Activated CD4-positive, CD25-positive, alpha-beta regulatory T cell treated with anti-CD3 and anti-CD28 coated beads, Interleukin-2, amount 50 U/mL, for 24 hours (primary cell): ENCODE measurements around the gene NARS2.
"Not testable (repeated sequence)": the region's sequence is repeated elsewhere in the genome, so short reads cannot be mapped to it uniquely, and the experiment has no call there.

Experiments
- ATAC-seq, 2 donors: fragments of 150-1000 bp; cut with Tn5 transposase; one replicate each; pipeline ENCODE4 v1.10.0; 2021; ENCODE audit warnings: mild to moderate bottlenecking in 1 of 2, moderate library complexity in 1 of 2

NARS2 gene

DNA sequence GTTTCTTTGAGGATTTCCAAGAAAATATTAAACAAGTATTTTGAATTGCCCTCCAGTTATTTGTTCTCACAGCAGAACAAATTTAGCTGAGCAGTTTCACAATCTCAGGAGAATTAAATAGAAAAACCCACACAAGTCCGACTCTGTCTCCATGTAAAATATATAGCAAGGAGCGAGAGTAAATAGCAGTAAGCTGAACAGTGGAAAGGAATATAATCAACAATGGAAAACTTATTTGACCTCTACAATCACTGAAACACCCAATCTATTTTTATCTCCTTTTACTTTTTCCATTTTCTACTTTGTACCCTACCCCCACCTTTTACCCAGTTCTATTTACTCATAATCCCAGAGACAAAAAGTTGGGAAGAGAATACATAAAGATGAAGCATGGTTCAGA is 34.4 kb downstream of the NARS2 start:
- no peak for ATAC-seq

DNA sequence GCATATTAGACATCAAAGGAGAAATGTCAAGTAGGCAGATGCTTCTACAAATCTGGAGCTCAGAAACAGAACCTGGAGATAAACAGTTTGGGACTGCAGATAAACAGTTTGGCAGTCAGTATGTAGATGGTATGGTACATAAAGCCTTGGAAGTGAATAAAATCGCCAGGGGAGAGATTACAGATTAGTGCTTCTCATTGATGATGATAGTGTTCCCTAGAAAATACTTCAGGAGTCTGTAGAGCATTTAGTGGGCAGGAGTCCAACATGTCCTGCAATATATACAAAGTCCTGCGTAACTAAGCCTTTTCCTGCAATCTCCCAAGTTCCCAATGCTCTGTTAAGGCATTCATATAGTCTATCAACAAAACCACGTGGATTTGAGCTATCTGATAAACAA is 35.2 kb downstream of the NARS2 start:
- no peak for ATAC-seq

DNA sequence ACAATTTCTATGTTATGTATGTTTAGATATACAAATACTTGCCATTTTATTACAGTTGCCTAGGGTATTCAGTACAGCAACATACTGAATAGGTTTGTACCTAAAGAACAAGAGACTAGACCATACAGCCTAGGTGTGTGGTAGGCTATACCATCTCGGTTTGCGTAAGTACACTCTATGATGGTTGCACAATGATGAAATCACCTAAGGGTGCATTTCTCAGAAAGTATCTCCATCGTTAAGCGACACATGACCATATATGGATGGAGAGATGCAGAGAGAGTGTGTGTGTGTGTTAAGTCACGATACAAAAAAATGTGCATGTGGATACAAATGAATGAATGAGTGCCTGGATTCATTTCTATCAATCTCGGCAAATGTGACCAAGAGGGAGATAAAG is 37.7 kb downstream of the NARS2 start:
- ATAC-seq: no peak

DNA sequence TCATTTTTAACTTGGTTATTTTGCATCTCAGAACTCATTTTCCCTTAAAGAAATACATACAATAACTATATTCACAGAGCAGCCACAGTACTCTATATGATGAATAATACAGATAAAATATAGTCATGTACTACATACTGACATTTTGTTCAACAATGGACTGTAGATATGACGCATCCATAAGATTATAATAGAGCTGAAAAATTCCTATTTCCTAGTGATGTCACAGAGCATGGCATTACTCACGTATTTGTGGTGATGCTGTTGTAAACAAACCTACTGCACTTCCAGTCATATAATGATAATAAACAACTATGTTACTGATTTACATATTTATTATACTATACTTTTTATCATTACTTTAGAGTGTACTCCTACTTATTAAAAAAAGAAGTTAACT is 38.7 kb downstream of the NARS2 start:
- ATAC-seq: no peak

GRCh38 chr11:78535027-78535426 is 39.6 kb downstream of the NARS2 start:
- peak; percentile 72 to 81 for ATAC-seq

GRCh38 chr11:78533399-78533798 is 41.3 kb downstream of the NARS2 start:
- ATAC-seq: no peak

- ATAC-seq: no peak
Measured at GRCh38 chr11:78532991-78533390, 41.7 kb downstream of the NARS2 start.

GRCh38 chr11:78526497-78527146 is 48.0 kb downstream of the NARS2 start:
- no peak for ATAC-seq

DNA sequence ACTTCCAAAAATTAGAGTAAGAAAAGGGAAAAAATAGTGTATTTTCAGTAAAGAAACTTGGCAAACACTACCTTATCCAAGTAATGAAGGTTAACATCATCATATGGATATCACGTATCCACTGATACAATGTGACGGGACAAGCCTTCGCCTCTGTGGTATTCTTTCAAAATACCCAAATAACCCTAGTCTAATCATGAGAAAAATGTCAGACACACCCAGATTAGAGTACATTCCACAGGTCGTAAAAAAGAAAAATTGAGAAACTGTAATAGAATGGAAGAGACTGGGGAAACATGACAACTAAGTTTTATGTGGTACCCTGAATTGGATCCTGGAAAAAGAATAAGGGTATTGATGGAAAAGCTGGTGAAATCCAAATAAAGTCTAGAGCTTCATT is 48.9 kb downstream of the NARS2 start:
- no peak for ATAC-seq

GRCh38 chr11:78520230-78520629 is 54.4 kb downstream of the NARS2 start:
- ATAC-seq: no peak

DNA sequence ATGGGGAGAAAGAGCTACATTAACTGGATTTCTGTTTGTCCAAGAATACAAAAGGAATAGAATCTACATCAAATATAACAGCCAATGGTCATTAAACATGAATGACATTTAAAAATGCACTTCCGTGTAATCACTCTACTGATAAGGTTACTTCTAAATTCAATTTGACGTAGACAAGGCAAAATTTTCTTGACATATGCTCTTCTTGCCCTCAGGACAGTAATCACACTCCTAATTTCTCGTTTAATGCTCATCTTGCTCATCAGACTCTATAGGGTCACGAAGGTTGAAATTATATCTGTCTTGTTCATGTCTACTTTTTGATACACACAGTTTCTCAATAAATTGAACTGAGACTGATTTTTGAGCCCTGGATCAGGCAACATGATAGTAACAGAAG is 58.4 kb downstream of the NARS2 start:
- ATAC-seq: no peak

DNA sequence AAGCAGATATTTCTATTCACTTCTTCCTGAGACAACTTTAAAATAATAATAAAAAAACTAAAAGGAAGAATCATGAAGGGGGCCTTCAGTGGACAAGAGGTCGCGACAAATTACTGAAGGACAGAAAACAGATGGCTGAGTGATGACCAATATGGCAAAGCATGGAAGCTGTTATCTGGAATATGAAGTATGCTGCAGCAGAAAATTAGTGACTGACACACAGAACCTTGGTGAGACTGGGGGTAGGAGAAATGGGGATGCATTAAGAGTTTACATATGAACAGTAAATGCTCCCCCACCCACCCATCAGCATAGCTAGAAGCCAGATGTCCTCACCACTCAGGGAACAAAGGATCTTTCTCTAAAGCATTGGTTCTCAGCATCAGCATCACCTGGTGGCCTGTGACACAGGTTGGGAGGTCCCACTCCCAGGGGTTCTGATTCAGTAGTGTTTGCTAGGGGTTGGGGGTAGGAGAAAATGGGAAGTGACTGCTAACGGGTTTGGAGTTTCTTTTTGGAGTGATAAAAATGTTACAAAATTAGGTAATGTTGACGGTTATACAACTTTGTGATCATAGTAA is 59.7 kb downstream of the NARS2 start:
- no peak for ATAC-seq

GRCh38 chr11:78513085-78513484 is 61.6 kb downstream of the NARS2 start:
- ATAC-seq: not testable (repeated sequence)

GRCh38 chr11:78510597-78510996 is 64.1 kb downstream of the NARS2 start:
- no peak for ATAC-seq

DNA sequence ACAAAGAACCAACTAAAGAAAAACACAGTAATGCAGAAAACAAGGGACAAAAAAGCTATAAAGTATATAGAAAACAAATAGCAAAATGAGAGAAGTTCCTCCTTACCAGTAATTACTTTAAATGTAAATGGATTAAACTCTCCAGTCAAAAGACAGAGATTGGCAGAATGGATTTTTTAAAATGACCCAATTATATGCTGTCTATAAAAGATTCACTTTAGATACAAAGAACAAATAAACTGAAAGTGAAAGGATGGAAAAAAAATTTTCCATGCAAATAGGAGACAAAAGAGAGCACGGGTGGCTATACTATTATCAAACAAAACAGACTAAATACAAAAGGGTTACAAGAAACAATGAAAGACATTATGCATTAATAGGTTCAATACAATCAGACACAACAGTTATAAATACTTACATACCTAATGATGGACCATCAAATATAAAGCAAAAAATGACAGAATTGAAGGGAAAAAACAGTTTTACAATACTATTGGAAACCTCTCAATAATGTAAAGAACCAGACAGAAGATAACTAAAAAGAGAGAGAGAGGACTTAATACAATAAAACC is 64.6 kb downstream of the NARS2 start:
- ATAC-seq: no peak

- ATAC-seq: no peak
Measured at GRCh38 chr11:78504708-78505107, 70.0 kb downstream of the NARS2 start.

GRCh38 chr11:78504181-78504580 is 70.5 kb downstream of the NARS2 start:
- no peak for ATAC-seq

- ATAC-seq: no peak
Measured at GRCh38 chr11:78499971-78500370, 74.7 kb downstream of the NARS2 start.

DNA sequence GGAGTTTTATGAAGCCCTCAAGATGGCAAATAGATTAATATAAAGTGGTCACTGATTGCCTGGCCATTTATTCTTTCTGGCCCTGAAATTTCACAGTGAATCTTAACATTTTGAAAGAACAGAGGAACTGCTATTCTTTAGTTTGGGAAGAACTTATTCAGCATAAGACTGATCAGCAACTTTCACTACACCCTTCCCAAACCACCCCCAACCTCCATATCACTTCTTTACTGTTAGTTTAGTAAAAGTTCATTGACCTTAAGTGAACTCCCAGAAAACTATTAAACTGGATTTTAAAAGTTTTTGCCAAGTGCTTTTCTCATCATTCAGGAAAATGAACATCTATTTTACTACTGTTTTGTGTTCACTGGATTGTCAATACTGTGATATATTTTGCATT is 77.4 kb downstream of the NARS2 start:
- ATAC-seq: no peak

- ATAC-seq: no peak
Measured at GRCh38 chr11:78493413-78493975, 81.2 kb downstream of the NARS2 start.

- ATAC-seq: no peak
Measured at GRCh38 chr11:78492973-78493372, 81.7 kb downstream of the NARS2 start.

- no peak for ATAC-seq
Measured at GRCh38 chr11:78489184-78489583, 85.5 kb downstream of the NARS2 start.

DNA sequence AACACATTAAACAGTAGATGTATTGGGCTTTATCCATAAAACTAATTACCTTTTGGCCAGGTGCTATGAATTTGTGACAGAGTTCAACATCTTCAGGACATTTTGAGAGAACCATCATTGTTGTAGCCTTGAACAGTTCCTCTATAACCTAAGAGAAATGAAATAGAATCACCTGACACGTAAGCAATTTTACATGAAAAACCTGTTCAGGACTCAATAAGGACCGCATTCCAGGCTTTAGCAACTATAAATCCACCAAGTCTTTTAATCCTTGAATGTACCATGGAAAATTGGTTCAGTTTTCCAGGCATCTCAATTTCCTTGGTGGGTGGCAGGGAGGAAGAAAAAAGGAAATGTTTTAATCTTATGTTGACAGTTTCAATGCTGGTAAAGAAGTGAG is 96.1 kb downstream of the NARS2 start:
- ATAC-seq: no peak

DNA sequence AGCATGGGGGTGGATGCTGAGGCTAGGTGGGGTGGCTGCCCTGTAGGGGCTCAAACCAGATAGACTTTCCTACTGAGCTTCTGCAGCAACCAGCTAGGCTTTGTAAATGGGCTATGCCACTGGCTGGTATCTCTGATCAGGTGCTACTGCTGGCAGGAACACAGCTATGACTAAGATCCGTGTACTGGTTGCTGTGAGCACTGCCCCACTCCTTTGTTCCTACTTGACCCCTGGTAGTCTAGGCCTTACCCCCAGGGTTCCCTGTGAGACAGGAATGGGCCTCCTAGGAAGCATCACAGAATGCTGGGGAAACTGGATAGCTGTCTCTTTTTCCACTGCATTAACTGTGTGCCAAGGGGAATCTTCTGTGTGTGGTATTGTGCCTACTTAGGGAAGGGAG is 98.6 kb downstream of the NARS2 start:
- ATAC-seq: no peak
